ENCODE results near the gene IL31RA.

GRCh38 chr5:55966284-55966683 lies 115.1 kb downstream of the IL31RA start:
- no peak for TF ChIP-seq CTCF (conservative IDR thresholded peaks at IDR 0.05; ENCODE audit: low read length)
- no peak for TF ChIP-seq EZH2phosphoT487 (IDR thresholded peaks at IDR 0.05; ENCODE audit: borderline replicate concordance)
